K562 (cell line): Measurements from ENCODE around the gene MMP23B. TPM values are rescaled to one million over a fixed set of nuclear protein-coding genes. Genes with fewer than 3 reads are reported as not detected.

Source experiments
- CTCFL ChIP-seq: IDR thresholded peaks from 2 replicates; pipeline ENCODE4 v1.6.1; 2011; ENCODE audit warnings: borderline replicate concordance, low read depth, mild to moderate bottlenecking, moderate library complexity, low read length; ENCODE audit not compliant: insufficient read depth, poor library complexity, severe bottlenecking
- FUS ChIP-seq: fragments of 200-400 bp; formaldehyde crosslinking; optimal IDR thresholded peaks from 2 replicates; pipeline ENCODE3; 2017; ENCODE audit warnings: low read depth, low read length
- HNRNPUL1 ChIP-seq: fragments of 200-400 bp; formaldehyde crosslinking; IDR thresholded peaks from 2 replicates; pipeline ENCODE4 v1.6.1; 2017; ENCODE audit warnings: low read length
- RB1 ChIP-seq: fragments of 450-650 bp; IDR thresholded peaks from 2 replicates; pipeline ENCODE4 v1.6.1; 2017; ENCODE audit warnings: low read depth, mild to moderate bottlenecking
- SIN3A ChIP-seq, 2 experiments: fragments of 150-350 bp in 1 of 2; IDR thresholded peaks; 2 replicates each; pipeline ENCODE4 v1.6.1; 2011 to 2016; ENCODE audit warnings: borderline replicate concordance in 2 of 2, low read depth in 2 of 2, low read length in 2 of 2, mild to moderate bottlenecking in 2 of 2, moderate library complexity in 2 of 2; ENCODE audit not compliant: control insufficient read depth in 1 of 2
- TEAD1 ChIP-seq, 2 experiments: fragments of 450-650 bp in 1 of 2; sonication (generic) in 1 of 2; formaldehyde crosslinking; IDR thresholded peaks; 2 replicates each; pipeline versions ENCODE4 v1.4.0 to v1.8.0; 2020 to 2022; ENCODE audit warnings: mild to moderate bottlenecking in 2 of 2, missing genetic modification reagents in 1 of 2
- TEAD4 ChIP-seq, 2 experiments: sonication (generic) in 1 of 2; formaldehyde crosslinking in 1 of 2; IDR thresholded peaks; 2 replicates each; pipeline versions ENCODE4 v1.6.1 to v1.8.0; 2012 to 2022; ENCODE audit warnings: borderline replicate concordance in 1 of 2, inconsistent platforms in 1 of 2, low read length in 1 of 2, mild to moderate bottlenecking in 1 of 2, missing genetic modification reagents in 1 of 2
- ZNF124 ChIP-seq: sonication (generic); formaldehyde crosslinking; IDR thresholded peaks from 2 replicates; pipeline ENCODE4 v1.8.1; 2022; ENCODE audit warnings: missing genetic modification reagents
- ZNF407 ChIP-seq: fragments of 450-650 bp; IDR thresholded peaks from 2 replicates; pipeline ENCODE4 v1.6.1; 2016; ENCODE audit warnings: low read depth
- ZNF77 ChIP-seq: fragments of 250-450 bp; sonication (Bioruptor Pico); IDR thresholded peaks from 2 replicates; pipeline ENCODE4 v1.5.0; 2020
- polyA plus RNA-seq, 8 experiments: library from polyadenylated mRNA; depleted of rRNA in 4 of 8; stranded (reverse) in 5 of 8; unstranded in 3 of 8; fragments of >200 nt; fragmentation: Nextera tagmentation in 2 of 8; fragmentation: Illumina TruSeq in 1 of 8; extraction: Ambion mirVana in 2 of 8; extraction: Trizol in 1 of 8; gene quantifications; 2 replicates each; pipeline versions ENCODE4 v1.2.1 to v1.2.3, GENCODE V29; 2011 to 2014; ENCODE audit warnings: inconsistent platforms in 1 of 8, missing spikeins in 1 of 8
- total RNA-seq, 7 experiments: library from RNA; depleted of rRNA in 6 of 7; stranded (reverse); fragments of >200 nt in 6 of 7; fragmentation: Illumina TruSeq in 2 of 7; extraction: Trizol in 2 of 7; gene quantifications; 2 replicates each; pipeline versions ENCODE4 v1.2.1 to v1.2.3, GENCODE V29; 2011 to 2021; ENCODE audit warnings: low replicate concordance in 1 of 7
- TF ChIP-seq, protein P1 (sequence below): fragments of 450-650 bp; formaldehyde crosslinking; IDR thresholded peaks from 2 replicates; pipeline ENCODE4 v1.4.0; 2020; ENCODE audit warnings: mild to moderate bottlenecking, moderate library complexity
- TF ChIP-seq, protein P2 (sequence below): fragments of 250-450 bp; sonication (Bioruptor Pico); IDR thresholded peaks from 2 replicates; pipeline ENCODE4 v1.5.0; 2021

The MMP23B gene
- total and polyA plus RNA-seq, 9 of the 15 experiments (the other 6 are each of a cell fraction or from before 2014, with no cell fraction given), result 0.28 to 1.2 (median 0.41) TPM; not detected in 5

- TF ChIP-seq ZNF407, result no peak
- TF ChIP-seq RB1, result peak; percentile 55
- TF ChIP-seq, protein P1, sequence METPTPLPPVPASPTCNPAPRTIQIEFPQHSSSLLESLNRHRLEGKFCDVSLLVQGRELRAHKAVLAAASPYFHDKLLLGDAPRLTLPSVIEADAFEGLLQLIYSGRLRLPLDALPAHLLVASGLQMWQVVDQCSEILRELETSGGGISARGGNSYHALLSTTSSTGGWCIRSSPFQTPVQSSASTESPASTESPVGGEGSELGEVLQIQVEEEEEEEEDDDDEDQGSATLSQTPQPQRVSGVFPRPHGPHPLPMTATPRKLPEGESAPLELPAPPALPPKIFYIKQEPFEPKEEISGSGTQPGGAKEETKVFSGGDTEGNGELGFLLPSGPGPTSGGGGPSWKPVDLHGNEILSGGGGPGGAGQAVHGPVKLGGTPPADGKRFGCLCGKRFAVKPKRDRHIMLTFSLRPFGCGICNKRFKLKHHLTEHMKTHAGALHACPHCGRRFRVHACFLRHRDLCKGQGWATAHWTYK, result 0 out of 2 replicates have a peak, but pooled peaks have one; percentile 52
- peak; percentile 75; the same call in 1 of the 2 replicates for TF ChIP-seq ZNF124 (CRISPR knock-in tag)
- TF ChIP-seq, protein P2, sequence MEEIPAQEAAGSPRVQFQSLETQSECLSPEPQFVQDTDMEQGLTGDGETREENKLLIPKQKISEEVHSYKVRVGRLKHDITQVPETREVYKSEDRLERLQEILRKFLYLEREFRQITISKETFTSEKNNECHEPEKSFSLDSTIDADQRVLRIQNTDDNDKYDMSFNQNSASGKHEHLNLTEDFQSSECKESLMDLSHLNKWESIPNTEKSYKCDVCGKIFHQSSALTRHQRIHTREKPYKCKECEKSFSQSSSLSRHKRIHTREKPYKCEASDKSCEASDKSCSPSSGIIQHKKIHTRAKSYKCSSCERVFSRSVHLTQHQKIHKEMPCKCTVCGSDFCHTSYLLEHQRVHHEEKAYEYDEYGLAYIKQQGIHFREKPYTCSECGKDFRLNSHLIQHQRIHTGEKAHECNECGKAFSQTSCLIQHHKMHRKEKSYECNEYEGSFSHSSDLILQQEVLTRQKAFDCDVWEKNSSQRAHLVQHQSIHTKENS, result no peak
- TF ChIP-seq TEAD1 (CRISPR knock-in tag; IDR thresholded peaks at IDR 0.05), result peak in 1 of 2 experiments; percentile 84; a peak in 1 of 4 replicates
- no peak for TF ChIP-seq HNRNPUL1
- peak; percentile 50 for TF ChIP-seq FUS
- no peak for TF ChIP-seq ZNF77 (CRISPR knock-in tag)
- TF ChIP-seq CTCFL, result no peak
- no peak for TF ChIP-seq TEAD4 (IDR thresholded peaks at IDR 0.05; ENCODE audit: low read length)
- peak; percentile 92; the same call in 1 of the 2 replicates for TF ChIP-seq TEAD4 (CRISPR knock-in tag; IDR thresholded peaks at IDR 0.05; ENCODE audit: borderline replicate concordance)
- TF ChIP-seq SIN3A (IDR thresholded peaks at IDR 0.05; ENCODE audit: borderline replicate concordance in 2 of 2, control insufficient read depth in 1 of 2, low read depth in 2 of 2, low read length in 2 of 2), result no peak
Measured at GRCh38 chr1:1599030-1599934, 32.7 kb upstream of the MMP23B start (continued).
